GM23338 (cell line): ENCODE data around the gene DUS4L.

ENCODE experiments used
- CREB1 ChIP-seq: fragments of 250-450 bp; sonication (Bioruptor Pico); IDR thresholded peaks from 2 replicates; pipeline ENCODE4 v1.5.0; 2020; ENCODE audit warnings: low read depth, mild to moderate bottlenecking, moderate library complexity
- EZH2 ChIP-seq: fragments of 200-600 bp; sonication (generic); IDR thresholded peaks from one replicate; pipeline ENCODE4 v1.8.0; 2017; ENCODE audit warnings: antibody characterized with exemption, mild to moderate bottlenecking, low read depth; ENCODE audit not compliant: unreplicated experiment
- POLR2AphosphoS5 ChIP-seq: IDR thresholded peaks from 2 replicates; pipeline ENCODE4 v1.6.1; 2016; ENCODE audit warnings: antibody characterized with exemption, low read depth
- STAT1 ChIP-seq: IDR thresholded peaks from one replicate; pipeline ENCODE4 v1.6.1; 2016; ENCODE audit warnings: antibody characterized with exemption; ENCODE audit not compliant: unreplicated experiment
- TF ChIP-seq, protein P1 (sequence below), 2 experiments: fragments of 200-600 bp in 1 of 2; sonication (generic) in 1 of 2; conservative IDR thresholded peaks; 2 replicates each; pipeline versions ENCODE4 v1.5.1 to v1.6.1; 2016 to 2017; ENCODE audit warnings: antibody characterized with exemption in 2 of 2, low read depth in 2 of 2, mild to moderate bottlenecking in 2 of 2, moderate library complexity in 1 of 2

- TF ChIP-seq, protein P1, sequence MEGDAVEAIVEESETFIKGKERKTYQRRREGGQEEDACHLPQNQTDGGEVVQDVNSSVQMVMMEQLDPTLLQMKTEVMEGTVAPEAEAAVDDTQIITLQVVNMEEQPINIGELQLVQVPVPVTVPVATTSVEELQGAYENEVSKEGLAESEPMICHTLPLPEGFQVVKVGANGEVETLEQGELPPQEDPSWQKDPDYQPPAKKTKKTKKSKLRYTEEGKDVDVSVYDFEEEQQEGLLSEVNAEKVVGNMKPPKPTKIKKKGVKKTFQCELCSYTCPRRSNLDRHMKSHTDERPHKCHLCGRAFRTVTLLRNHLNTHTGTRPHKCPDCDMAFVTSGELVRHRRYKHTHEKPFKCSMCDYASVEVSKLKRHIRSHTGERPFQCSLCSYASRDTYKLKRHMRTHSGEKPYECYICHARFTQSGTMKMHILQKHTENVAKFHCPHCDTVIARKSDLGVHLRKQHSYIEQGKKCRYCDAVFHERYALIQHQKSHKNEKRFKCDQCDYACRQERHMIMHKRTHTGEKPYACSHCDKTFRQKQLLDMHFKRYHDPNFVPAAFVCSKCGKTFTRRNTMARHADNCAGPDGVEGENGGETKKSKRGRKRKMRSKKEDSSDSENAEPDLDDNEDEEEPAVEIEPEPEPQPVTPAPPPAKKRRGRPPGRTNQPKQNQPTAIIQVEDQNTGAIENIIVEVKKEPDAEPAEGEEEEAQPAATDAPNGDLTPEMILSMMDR (conservative IDR thresholded peaks at IDR 0.05; ENCODE audit: low read depth in 2 of 2): no peak
- TF ChIP-seq EZH2 (no peak), CREB1 (CRISPR knock-in tag) (no peak), POLR2AphosphoS5 (no peak), STAT1 (no peak)
Observed at GRCh38 chr7:107605218-107605815, 41.5 kb downstream of the DUS4L start.
